Measurements from ENCODE around the gene SUSD1.

DNA sequence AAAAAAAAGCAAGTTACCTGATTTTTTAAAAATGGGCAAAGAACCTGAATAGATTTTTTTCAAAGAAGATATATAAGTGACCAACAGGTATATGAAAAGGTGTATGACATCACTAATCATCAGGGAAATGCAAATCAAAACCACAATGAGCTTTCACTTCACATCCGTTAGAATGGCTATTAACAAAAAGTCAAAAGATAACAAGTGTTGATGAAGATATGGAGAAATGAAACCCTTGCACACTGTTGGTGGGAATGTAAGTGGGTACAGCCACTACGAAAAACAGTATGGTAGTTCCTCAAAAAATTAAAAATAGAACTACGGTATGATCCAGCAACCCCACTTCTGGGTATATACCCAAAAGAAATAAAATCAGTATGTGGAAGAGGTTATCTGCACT lies 143.7 kb downstream of the SUSD1 start:
- no peak for TF ChIP-seq PATZ1 (tag by site-specific recombination; IDR thresholded peaks at IDR 0.05)
- TF ChIP-seq, protein P1, sequence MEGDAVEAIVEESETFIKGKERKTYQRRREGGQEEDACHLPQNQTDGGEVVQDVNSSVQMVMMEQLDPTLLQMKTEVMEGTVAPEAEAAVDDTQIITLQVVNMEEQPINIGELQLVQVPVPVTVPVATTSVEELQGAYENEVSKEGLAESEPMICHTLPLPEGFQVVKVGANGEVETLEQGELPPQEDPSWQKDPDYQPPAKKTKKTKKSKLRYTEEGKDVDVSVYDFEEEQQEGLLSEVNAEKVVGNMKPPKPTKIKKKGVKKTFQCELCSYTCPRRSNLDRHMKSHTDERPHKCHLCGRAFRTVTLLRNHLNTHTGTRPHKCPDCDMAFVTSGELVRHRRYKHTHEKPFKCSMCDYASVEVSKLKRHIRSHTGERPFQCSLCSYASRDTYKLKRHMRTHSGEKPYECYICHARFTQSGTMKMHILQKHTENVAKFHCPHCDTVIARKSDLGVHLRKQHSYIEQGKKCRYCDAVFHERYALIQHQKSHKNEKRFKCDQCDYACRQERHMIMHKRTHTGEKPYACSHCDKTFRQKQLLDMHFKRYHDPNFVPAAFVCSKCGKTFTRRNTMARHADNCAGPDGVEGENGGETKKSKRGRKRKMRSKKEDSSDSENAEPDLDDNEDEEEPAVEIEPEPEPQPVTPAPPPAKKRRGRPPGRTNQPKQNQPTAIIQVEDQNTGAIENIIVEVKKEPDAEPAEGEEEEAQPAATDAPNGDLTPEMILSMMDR (tag by site-specific recombination; IDR thresholded peaks at IDR 0.05), result no peak
- no peak for TF ChIP-seq ZBTB8A (tag by site-specific recombination; IDR thresholded peaks at IDR 0.05)
- TF ChIP-seq ZNF449 (tag by site-specific recombination; IDR thresholded peaks at IDR 0.05), result no peak

All from HEK293 (cell line).